Transverse colon (tissue), 4 donors: ENCODE measurements around the gene CDKN2C. TPM values are rescaled to one million over a fixed set of nuclear protein-coding genes. Genes with fewer than 3 reads are reported as not detected.
A peak's percentile ranks its signal among the peaks of the same experiment; 100 is the strongest.
"Not testable (repeated sequence)": the region's sequence is repeated elsewhere in the genome, so short reads cannot be mapped to it uniquely, and the experiment has no call there.

Experiments used
- DNase-seq: peaks from one replicate; pipeline ENCODE4 v3.0.0-alpha.2; 2019
- H3K27ac ChIP-seq, 4 donors: fragments of 200-600 bp; sonication (generic); 2 replicates each; pipeline ENCODE4 v1.5.1; 2016 to 2018; ENCODE audit warnings: inconsistent platforms in 4 of 4
- H3K27me3 ChIP-seq: fragments of 200-600 bp; sonication (generic); 2 replicates; pipeline ENCODE4 v1.5.1; 2017; ENCODE audit warnings: inconsistent platforms
- H3K36me3 ChIP-seq, 4 donors: fragments of 200-600 bp; sonication (generic); 2 replicates each; pipeline ENCODE4 v1.5.1; 2017 to 2019; ENCODE audit warnings: inconsistent platforms in 4 of 4
- H3K4me1 ChIP-seq, 4 donors: fragments of 200-600 bp; sonication (generic); 2 replicates each; pipeline ENCODE4 v1.5.1; 2017 to 2020; ENCODE audit warnings: inconsistent platforms in 4 of 4
- H3K4me3 ChIP-seq, 4 donors: fragments of 200-600 bp; sonication (generic); 1 replicate in 1 of 4; 2 replicates in 3 of 4; pipeline versions ENCODE4 v1.5.1 to v1.6.1; 2017 to 2019; ENCODE audit warnings: inconsistent platforms in 4 of 4
- H3K9me3 ChIP-seq, 2 donors: fragments of 200-600 bp; sonication (generic); 2 replicates each; pipeline ENCODE4 v1.5.1; 2017 to 2019; ENCODE audit warnings: inconsistent platforms in 2 of 2
- CTCF ChIP-seq, 5 experiments: fragments of 200-600 bp in 3 of 5; fragments of 450-650 bp in 2 of 5; sonication (generic) in 3 of 5; IDR thresholded peaks; 1 replicate in 2 of 5; 2 replicates in 3 of 5; pipeline ENCODE4 v1.5.1; 2016 to 2017; ENCODE audit warnings: antibody characterized with exemption in 5 of 5, inconsistent platforms in 3 of 5, mild to moderate bottlenecking in 2 of 5, moderate library complexity in 1 of 5
- EP300 ChIP-seq: sonication (generic); formaldehyde crosslinking; IDR thresholded peaks from one replicate; pipeline ENCODE4 v1.6.1; 2017; ENCODE audit warnings: antibody characterized with exemption, low read depth
- POLR2A ChIP-seq: fragments of 450-650 bp; IDR thresholded peaks from one replicate; pipeline ENCODE4 v1.6.1; 2016; ENCODE audit warnings: antibody characterized with exemption, mild to moderate bottlenecking, moderate library complexity
- POLR2AphosphoS5 ChIP-seq, 3 donors: sonication (generic); formaldehyde crosslinking; IDR thresholded peaks; one replicate each; pipeline ENCODE4 v1.6.1; 2016; ENCODE audit warnings: antibody characterized with exemption in 3 of 3
- WGBS, 2 donors: methylation state at CpG; one replicate each; pipeline ENCODE4 v1.1.5; 2018; ENCODE audit warnings: low coverage in 1 of 2; 5-methylcytosine and 5-hydroxymethylcytosine counted together
- in situ Hi-C, 4 donors: fragments of 200-750 bp; cut with MboI; loops; one replicate each; pipeline versions ENCODE4 v1.15.0 to v1.15.1; 2017; ENCODE audit warnings: low sequenced_read_pairs in 3 of 4, low pct_ligation_motif_present in 1 of 4, low pct_unique_long_range_greater_than_20kb in 1 of 4
- intact Hi-C: fragments of 100-400 bp; cut with DNase I; formaldehyde crosslinking; loops from one replicate; pipeline ENCODE4 v1.15.1; 2023; ENCODE audit warnings: low total_unique reads
- total RNA-seq, 4 donors: library from RNA; depleted of rRNA; stranded (reverse); fragments of >200 nt; gene quantifications; one replicate each; pipeline ENCODE4 v1.1.0, GENCODE V29; 2016

The CDKN2C gene
- total RNA-seq, 4 donors from 2014 or later, result 6.7 to 10.3 (median 7.4) TPM; not detected in 1

GRCh38 chr1:50949286-50949982 is 20.6 kb upstream of the CDKN2C start:
- H3K9me3 ChIP-seq, result no peaks in the 10 kb centered on the region
- H3K27ac ChIP-seq, result no peak overlapping the region
- H3K36me3 ChIP-seq, result no peaks in the 10 kb centered on the region
- peaks cover 0 to 21% (median 4%) of the 10 kb centered on the region in 4 donors for H3K4me1 ChIP-seq
- in situ Hi-C loops (loop anchor here (25.0 kb wide), 2 partner anchors 88 to 238 kb away; no protein-coding TSS in a partner anchor), intact Hi-C loops (no loop called here)
- TF ChIP-seq EP300 (no peak), POLR2AphosphoS5 (IDR thresholded peaks at IDR 0.05) (no peak), POLR2A (no peak)
- H3K27me3 ChIP-seq, result no peaks in the 10 kb centered on the region
- no peak for DNase-seq
- no peak overlapping the region for H3K4me3 ChIP-seq
- 79 to 88% methylated on average over 5 to 9 of the region's 9 CpGs for WGBS, 2 donors

- in situ Hi-C loops, result no loop called here
Measured at GRCh38 chr1:50950396-50950795, 19.6 kb upstream of the CDKN2C start.

GRCh38 chr1:50952566-50952965 is 17.5 kb upstream of the CDKN2C start:
- DNase-seq, intact Hi-C loops, H3K27me3 ChIP-seq, in situ Hi-C loops, H3K9me3 ChIP-seq, H3K36me3 ChIP-seq, H3K27ac ChIP-seq, H3K4me3 ChIP-seq: not testable (repeated sequence)
- 93 to 96% methylated on average over 5 to 23 of the region's 31 CpGs for WGBS, 2 donors
- peaks cover 0 to 27% (median 4%) of the 10 kb centered on the region in 4 donors for H3K4me1 ChIP-seq

More at GRCh38 chr1:50950396-50950795, 19.6 kb upstream of the CDKN2C start:
- H3K27ac ChIP-seq, result no peak overlapping the region
- no peak for DNase-seq
- H3K4me1 ChIP-seq, result peaks cover 0 to 21% (median 4%) of the 10 kb centered on the region in 4 donors
- TF ChIP-seq EP300, result no peak
- 61 to 71% methylated on average over 1 of the region's 1 CpG for WGBS, 2 donors
- no peak overlapping the region for H3K4me3 ChIP-seq
- H3K36me3 ChIP-seq, result no peaks in the 10 kb centered on the region
- no peaks in the 10 kb centered on the region for H3K27me3 ChIP-seq
- intact Hi-C loops, result no loop called here
- no peaks in the 10 kb centered on the region for H3K9me3 ChIP-seq

DNA sequence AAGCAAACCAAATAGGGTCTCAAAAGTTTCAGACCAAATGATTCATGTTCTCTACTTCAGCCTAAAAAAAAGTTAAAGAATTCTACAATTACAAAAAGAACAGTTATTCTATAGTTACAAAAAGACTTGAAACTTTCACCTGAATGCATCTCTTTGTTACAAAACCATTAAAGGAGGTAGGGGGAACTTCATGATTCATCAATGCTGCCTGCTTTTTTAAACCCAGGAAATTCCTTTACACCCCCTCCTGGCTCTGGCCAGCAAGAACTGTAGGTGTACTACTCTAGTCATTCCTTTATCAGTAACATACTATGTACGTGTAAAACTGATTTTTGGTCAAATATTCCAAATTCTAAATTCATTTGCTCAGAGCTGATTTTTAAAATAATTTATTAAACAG is 14.9 kb upstream of the CDKN2C start:
- in situ Hi-C loops (no loop called here), intact Hi-C loops (no loop called here)
- H3K27ac ChIP-seq, result no peak overlapping the region
- no peaks in the 10 kb centered on the region for H3K9me3 ChIP-seq
- peaks cover 9 to 39% (median 12%) of the 10 kb centered on the region in 4 donors for H3K4me1 ChIP-seq
- H3K4me3 ChIP-seq, result no peak overlapping the region
- DNase-seq, result no peak
- no peaks in the 10 kb centered on the region for H3K27me3 ChIP-seq
- no peaks in the 10 kb centered on the region for H3K36me3 ChIP-seq
- 69 to 73% methylated on average over 1 of the region's 1 CpG for WGBS, 2 donors
- TF ChIP-seq EP300 (no peak), CTCF (IDR thresholded peaks at IDR 0.05) (no peak), POLR2AphosphoS5 (IDR thresholded peaks at IDR 0.05) (no peak), POLR2A (no peak)

DNA sequence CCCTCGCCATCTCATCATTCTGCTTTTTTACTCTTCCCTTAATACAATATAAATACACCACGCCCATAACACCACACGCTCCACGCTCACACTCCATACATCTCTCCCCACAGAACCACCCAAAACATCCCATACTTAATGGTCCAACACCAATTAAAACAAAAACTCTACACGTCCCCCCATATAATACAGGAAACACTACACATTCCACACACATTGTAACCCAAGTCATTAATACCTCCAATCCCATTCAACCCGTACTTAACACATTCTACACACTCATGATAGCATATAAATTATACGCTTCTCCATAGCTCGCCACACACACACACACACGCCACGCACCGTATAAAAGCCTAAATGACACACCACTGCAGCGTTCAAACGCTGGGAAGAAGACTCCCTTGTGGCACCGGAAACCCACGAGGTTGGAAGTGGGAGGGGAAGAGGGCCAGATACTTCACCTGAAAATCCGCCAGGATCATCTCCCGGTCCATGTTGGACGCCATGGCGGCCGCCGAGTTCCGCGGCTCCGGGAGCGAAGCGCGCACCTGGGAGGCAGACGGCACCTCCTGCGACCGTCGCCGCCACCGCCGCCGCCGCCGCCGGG is 10.6 kb upstream of the CDKN2C start:
- 1% methylated on average over 13 to 29 of the region's 38 CpGs for whole genome bisulfite sequencing, 2 donors
- intact Hi-C loops (no loop called here), in situ Hi-C loops (no loop called here)
- peak; percentile 35 for DNase-seq
- H3K4me1 ChIP-seq, result peaks cover 9 to 31% (median 14%) of the 10 kb centered on the region in 4 donors
- H3K27me3 ChIP-seq, result no peaks in the 10 kb centered on the region
- TF ChIP-seq CTCF (IDR thresholded peaks at IDR 0.05), result no peak
- no peak for TF ChIP-seq EP300
- no peak for TF ChIP-seq POLR2A
- no peak for TF ChIP-seq POLR2AphosphoS5 (IDR thresholded peaks at IDR 0.05)
- H3K27ac ChIP-seq, result peak overlapping the region; percentile 84 to 97 (median 88)
- H3K36me3 ChIP-seq, result no peaks in the 10 kb centered on the region
- H3K9me3 ChIP-seq, result no peaks in the 10 kb centered on the region
- H3K4me3 ChIP-seq, result peak overlapping the region; percentile 56 to 82 (median 69)
